Fibroblast of lung (primary cell): ENCODE data around the gene PBOV1. TPM values are rescaled to one million over a fixed set of nuclear protein-coding genes. Genes with fewer than 3 reads are reported as not detected.

Experiments
- DNase-seq, 2 donors: peaks; one replicate each; pipeline versions ENCODE4 v3.0.0 to v3.0.0-alpha.2; 2010; ENCODE audit warnings: low read depth in 2 of 2
- H2AFZ ChIP-seq: 2 replicates; pipeline ENCODE4 v1.5.1; 2012; ENCODE audit warnings: low read length, control low read depth, inconsistent platforms
- H3K27ac ChIP-seq: 2 replicates; pipeline ENCODE4 v1.5.1; 2011; ENCODE audit warnings: low read length, control low read depth; ENCODE audit not compliant: insufficient read depth
- H3K27me3 ChIP-seq: 2 replicates; pipeline ENCODE4 v1.5.1; 2011; ENCODE audit warnings: mild to moderate bottlenecking, low read length; ENCODE audit not compliant: control insufficient read depth, insufficient read depth
- H3K36me3 ChIP-seq: 2 replicates; pipeline ENCODE4 v1.5.1; 2011; ENCODE audit warnings: low read length; ENCODE audit not compliant: control insufficient read depth, insufficient read depth
- H3K4me1 ChIP-seq: 2 replicates; pipeline ENCODE4 v1.5.1; 2011; ENCODE audit warnings: low read length; ENCODE audit not compliant: control insufficient read depth, insufficient read depth; ENCODE audit errors: extremely low read depth
- H3K4me2 ChIP-seq: 2 replicates; pipeline ENCODE4 v1.5.1; 2011; ENCODE audit warnings: low read length, control low read depth; ENCODE audit not compliant: insufficient read depth; ENCODE audit errors: extremely low read depth
- H3K4me3 ChIP-seq, 4 experiments: fragments of 200-600 bp in 1 of 4; sonication (generic) in 1 of 4; replicated peaks in 1 of 4; 2 replicates each; pipeline ENCODE4 v1.5.1; 2011 to 2016; ENCODE audit warnings: low read length in 4 of 4, low read depth in 3 of 4, mild to moderate bottlenecking in 3 of 4, control low read depth in 2 of 4, inconsistent platforms in 1 of 4, mixed read lengths in 1 of 4; ENCODE audit not compliant: insufficient read depth in 1 of 4; ENCODE audit errors: control extremely low read depth in 1 of 4
- H3K79me2 ChIP-seq: 2 replicates; pipeline ENCODE4 v1.5.1; 2012; ENCODE audit warnings: mild to moderate bottlenecking, low read length, inconsistent platforms; ENCODE audit not compliant: control insufficient read depth, insufficient read depth
- H3K9ac ChIP-seq: 2 replicates; pipeline ENCODE4 v1.5.1; 2011; ENCODE audit warnings: mild to moderate bottlenecking, low read length, control low read depth; ENCODE audit not compliant: insufficient read depth
- H3K9me3 ChIP-seq: 2 replicates; pipeline ENCODE4 v1.5.1; 2012; ENCODE audit warnings: low read depth, low read length; ENCODE audit not compliant: control insufficient read depth, insufficient read depth
- H4K20me1 ChIP-seq: 2 replicates; pipeline ENCODE4 v1.5.1; 2011; ENCODE audit warnings: low read length; ENCODE audit not compliant: control insufficient read depth, insufficient read depth; ENCODE audit errors: extremely low read depth
- EZH2 ChIP-seq: IDR thresholded peaks from 2 replicates; pipeline ENCODE4 v1.5.1; 2012; ENCODE audit warnings: low read length, control low read depth, mild to moderate bottlenecking; ENCODE audit errors: missing control alignments
- polyA plus RNA-seq, 2 donors: library from polyadenylated mRNA; depleted of rRNA in 1 of 2; stranded (reverse) in 1 of 2; unstranded in 1 of 2; fragments of >200 nt; gene quantifications; 2 replicates each; pipeline ENCODE4 v1.2.1, GENCODE V29; 2011 to 2012; ENCODE audit warnings: missing spikeins in 1 of 2
- total RNA-seq: library from RNA; depleted of rRNA; stranded (reverse); fragments of >200 nt; gene quantifications from 2 replicates; pipeline ENCODE4 v1.2.1, GENCODE V29; 2014
- TF ChIP-seq, protein P1 (sequence below), 2 donors: IDR thresholded peaks in 1 of 2; conservative IDR thresholded peaks in 1 of 2; 1 replicate in 1 of 2; 2 replicates in 1 of 2; pipeline ENCODE4 v1.5.1; 2011 to 2012; ENCODE audit warnings: low read length in 2 of 2, control low read depth in 1 of 2, inconsistent platforms in 1 of 2, low read depth in 1 of 2, mild to moderate bottlenecking in 1 of 2

PBOV1 gene
- total and polyA plus RNA-seq, 2 donors (not counting 1 experiment from before 2014, with no cell fraction given), result not detected

DNA sequence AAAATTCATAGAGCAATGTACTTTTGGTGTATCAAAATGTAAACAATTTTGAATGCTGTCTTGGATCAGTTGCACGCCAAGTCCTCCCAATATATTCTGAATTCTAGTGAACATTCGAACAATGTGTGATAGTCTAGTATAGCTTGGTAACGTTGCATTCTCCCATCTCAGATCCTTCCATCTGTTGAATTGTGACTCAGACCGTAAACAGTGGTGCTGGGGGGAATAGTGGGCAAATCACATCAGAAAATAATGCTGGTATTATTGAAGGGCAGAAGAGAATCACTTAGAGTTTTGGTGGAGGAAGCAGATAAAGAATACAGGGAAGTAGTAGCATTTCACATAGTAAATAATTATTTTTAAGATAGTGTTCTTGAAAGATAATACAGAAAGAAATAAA, 45.7 kb upstream of the PBOV1 start:
- Histone ChIP-seq H3K27me3 (peaks cover under 1% of the 10 kb centered on the region), H3K36me3 (no peaks in the 10 kb centered on the region), H3K4me3 (no peak overlapping the region), H3K79me2 (no peaks in the 10 kb centered on the region), H4K20me1 (no peaks in the 10 kb centered on the region), H3K27ac (no peak overlapping the region), H3K4me1 (no peaks in the 10 kb centered on the region), H3K4me2 (no peak overlapping the region), H3K9me3 (no peaks in the 10 kb centered on the region), H3K9ac (no peak overlapping the region), H2AFZ (no peak overlapping the region)
- DNase-seq, result no peak
- TF ChIP-seq EZH2, result no peak
- TF ChIP-seq, protein P1, sequence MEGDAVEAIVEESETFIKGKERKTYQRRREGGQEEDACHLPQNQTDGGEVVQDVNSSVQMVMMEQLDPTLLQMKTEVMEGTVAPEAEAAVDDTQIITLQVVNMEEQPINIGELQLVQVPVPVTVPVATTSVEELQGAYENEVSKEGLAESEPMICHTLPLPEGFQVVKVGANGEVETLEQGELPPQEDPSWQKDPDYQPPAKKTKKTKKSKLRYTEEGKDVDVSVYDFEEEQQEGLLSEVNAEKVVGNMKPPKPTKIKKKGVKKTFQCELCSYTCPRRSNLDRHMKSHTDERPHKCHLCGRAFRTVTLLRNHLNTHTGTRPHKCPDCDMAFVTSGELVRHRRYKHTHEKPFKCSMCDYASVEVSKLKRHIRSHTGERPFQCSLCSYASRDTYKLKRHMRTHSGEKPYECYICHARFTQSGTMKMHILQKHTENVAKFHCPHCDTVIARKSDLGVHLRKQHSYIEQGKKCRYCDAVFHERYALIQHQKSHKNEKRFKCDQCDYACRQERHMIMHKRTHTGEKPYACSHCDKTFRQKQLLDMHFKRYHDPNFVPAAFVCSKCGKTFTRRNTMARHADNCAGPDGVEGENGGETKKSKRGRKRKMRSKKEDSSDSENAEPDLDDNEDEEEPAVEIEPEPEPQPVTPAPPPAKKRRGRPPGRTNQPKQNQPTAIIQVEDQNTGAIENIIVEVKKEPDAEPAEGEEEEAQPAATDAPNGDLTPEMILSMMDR (conservative IDR thresholded peaks at IDR 0.05 in 1 of 2, IDR thresholded peaks at IDR 0.05 in 1 of 2; ENCODE audit: low read depth in 1 of 2, low read length in 2 of 2), result no peak

DNA sequence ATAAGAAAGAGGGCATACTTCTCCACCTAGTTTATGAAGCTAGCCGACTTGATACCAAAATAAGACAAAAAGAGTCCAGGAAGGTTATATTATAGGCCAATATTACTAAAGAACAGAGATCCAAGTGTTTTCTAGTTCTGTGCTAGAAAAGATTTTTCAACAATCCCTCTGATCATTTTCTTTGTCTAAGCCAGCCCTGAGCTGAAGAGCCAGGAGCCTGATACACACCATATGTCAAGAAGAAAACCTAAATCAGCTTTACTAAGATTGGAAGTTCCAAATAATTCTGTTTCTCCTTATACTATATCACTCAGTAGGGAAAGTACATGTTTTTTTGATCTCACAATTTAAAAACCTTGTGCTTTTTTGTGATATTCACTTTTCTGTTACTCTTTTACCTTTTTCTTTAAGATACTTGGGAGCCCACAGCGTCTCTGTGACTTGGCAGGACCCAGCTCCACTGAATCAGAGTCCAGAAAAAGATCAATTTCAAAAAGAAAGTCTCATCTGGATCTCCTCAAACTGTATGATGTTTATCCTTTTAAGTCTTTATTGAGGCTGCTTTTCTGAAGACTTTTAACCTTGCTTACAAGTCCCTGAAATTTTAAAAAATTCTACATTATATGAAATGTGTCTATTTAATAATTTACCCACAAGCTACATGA, 43.0 kb upstream of the PBOV1 start:
- Histone ChIP-seq H3K4me1 (no peaks in the 10 kb centered on the region), H4K20me1 (no peaks in the 10 kb centered on the region), H3K9me3 (no peaks in the 10 kb centered on the region), H3K36me3 (no peaks in the 10 kb centered on the region), H3K9ac (no peak overlapping the region), H3K79me2 (no peaks in the 10 kb centered on the region), H3K4me3 (no peak overlapping the region), H2AFZ (no peak overlapping the region), H3K27ac (no peak overlapping the region), H3K4me2 (no peak overlapping the region), H3K27me3 (no peaks in the 10 kb centered on the region)
- TF ChIP-seq, protein P1 (conservative IDR thresholded peaks at IDR 0.05 in 1 of 2, IDR thresholded peaks at IDR 0.05 in 1 of 2; ENCODE audit: low read depth in 1 of 2, low read length in 2 of 2), result no peak
- no peak for TF ChIP-seq EZH2
- no peak for DNase-seq

DNA sequence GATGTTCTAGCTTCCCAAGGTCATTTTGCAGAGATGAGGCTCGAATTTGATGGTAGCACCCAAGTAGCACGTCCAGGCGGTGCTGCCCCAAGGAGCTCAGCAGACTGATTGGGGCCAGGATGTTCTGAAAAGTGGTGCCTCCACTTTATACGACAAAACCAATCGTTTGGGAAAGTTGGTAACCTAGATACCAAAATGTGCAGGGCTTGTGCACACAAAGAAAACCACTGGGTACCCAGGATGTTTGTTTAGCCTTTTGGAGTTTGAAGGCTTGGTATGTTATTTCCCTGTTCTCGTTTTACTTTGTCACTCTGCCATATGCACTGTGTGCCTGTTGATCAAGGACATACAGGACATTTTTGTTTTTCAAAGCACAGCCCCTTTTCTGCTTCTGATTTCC, 40.7 kb upstream of the PBOV1 start:
- Histone ChIP-seq H3K27me3 (no peaks in the 10 kb centered on the region), H3K79me2 (no peaks in the 10 kb centered on the region), H3K4me3 (no peak overlapping the region), H2AFZ (no peak overlapping the region), H3K27ac (no peak overlapping the region), H4K20me1 (no peaks in the 10 kb centered on the region), H3K9me3 (no peaks in the 10 kb centered on the region), H3K4me1 (no peaks in the 10 kb centered on the region), H3K4me2 (no peak overlapping the region), H3K9ac (no peak overlapping the region), H3K36me3 (no peaks in the 10 kb centered on the region)
- TF ChIP-seq, protein P1 (conservative IDR thresholded peaks at IDR 0.05 in 1 of 2, IDR thresholded peaks at IDR 0.05 in 1 of 2; ENCODE audit: low read depth in 1 of 2, low read length in 2 of 2), result no peak
- TF ChIP-seq EZH2, result no peak
- DNase-seq, result no peak
